Glutamatergic neuron (in vitro differentiated cells): ENCODE results near the gene DENND2A. TPM values are rescaled to one million over a fixed set of nuclear protein-coding genes. Genes with fewer than 3 reads are reported as not detected.
"Not testable (repeated sequence)": the region's sequence is repeated elsewhere in the genome, so short reads cannot be mapped to it uniquely, and the experiment has no call there.

Experiments used
- DNase-seq: peaks from one replicate; pipeline ENCODE4 v3.0.0; 2022
- H3K27ac Mint-ChIP-seq: one replicate; pipeline ENCODE4 v1.8.0; 2020; ENCODE audit warnings: mild to moderate bottlenecking, mixed read lengths, inconsistent platforms; ENCODE audit not compliant: unreplicated experiment
- H3K27me3 Mint-ChIP-seq: one replicate; pipeline ENCODE4 v1.8.0; 2020; ENCODE audit warnings: mild to moderate bottlenecking, moderate library complexity, mixed read lengths, inconsistent platforms; ENCODE audit not compliant: unreplicated experiment
- H3K36me3 Mint-ChIP-seq: one replicate; pipeline ENCODE4 v1.8.0; 2020; ENCODE audit warnings: mild to moderate bottlenecking, mixed read lengths, inconsistent platforms; ENCODE audit not compliant: unreplicated experiment
- H3K4me1 Mint-ChIP-seq: one replicate; pipeline ENCODE4 v1.8.0; 2020; ENCODE audit warnings: mild to moderate bottlenecking, low read depth, mixed read lengths, inconsistent platforms; ENCODE audit not compliant: unreplicated experiment
- H3K4me3 Mint-ChIP-seq: one replicate; pipeline ENCODE4 v1.8.0; 2020; ENCODE audit warnings: mild to moderate bottlenecking, mixed read lengths, inconsistent platforms; ENCODE audit not compliant: unreplicated experiment
- H3K9me3 Mint-ChIP-seq: one replicate; pipeline ENCODE4 v1.8.0; 2020; ENCODE audit warnings: mild to moderate bottlenecking, moderate library complexity, mixed read lengths, inconsistent platforms; ENCODE audit not compliant: unreplicated experiment
- total RNA-seq: library from RNA; stranded (reverse); fragmentation: NEBNext Ultra II Directional; extraction: Animal tissue kit (Norgen Biotek cat#: 25700); gene quantifications from one replicate; pipeline ENCODE4 v1.2.1, GENCODE V29; 2021; ENCODE audit not compliant: unreplicated experiment
- TF ChIP-seq, protein P1 (sequence below): fragments of 200-600 bp; sonication (generic); IDR thresholded peaks from one replicate; pipeline ENCODE4 v1.5.0; 2021; ENCODE audit not compliant: partially characterized antibody, unreplicated experiment

DENND2A gene
- total RNA-seq, 1 donor from 2014 or later: 64.7 TPM

- Mint-ChIP-seq H3K27ac (no peak overlapping the region), H3K4me3 (no peak overlapping the region), H3K27me3 (peaks cover 2% of the 10 kb centered on the region), H3K9me3 (no peaks in the 10 kb centered on the region), H3K36me3 (no peaks in the 10 kb centered on the region), H3K4me1 (peaks cover 2% of the 10 kb centered on the region)
- no peak for DNase-seq
- TF ChIP-seq, protein P1, sequence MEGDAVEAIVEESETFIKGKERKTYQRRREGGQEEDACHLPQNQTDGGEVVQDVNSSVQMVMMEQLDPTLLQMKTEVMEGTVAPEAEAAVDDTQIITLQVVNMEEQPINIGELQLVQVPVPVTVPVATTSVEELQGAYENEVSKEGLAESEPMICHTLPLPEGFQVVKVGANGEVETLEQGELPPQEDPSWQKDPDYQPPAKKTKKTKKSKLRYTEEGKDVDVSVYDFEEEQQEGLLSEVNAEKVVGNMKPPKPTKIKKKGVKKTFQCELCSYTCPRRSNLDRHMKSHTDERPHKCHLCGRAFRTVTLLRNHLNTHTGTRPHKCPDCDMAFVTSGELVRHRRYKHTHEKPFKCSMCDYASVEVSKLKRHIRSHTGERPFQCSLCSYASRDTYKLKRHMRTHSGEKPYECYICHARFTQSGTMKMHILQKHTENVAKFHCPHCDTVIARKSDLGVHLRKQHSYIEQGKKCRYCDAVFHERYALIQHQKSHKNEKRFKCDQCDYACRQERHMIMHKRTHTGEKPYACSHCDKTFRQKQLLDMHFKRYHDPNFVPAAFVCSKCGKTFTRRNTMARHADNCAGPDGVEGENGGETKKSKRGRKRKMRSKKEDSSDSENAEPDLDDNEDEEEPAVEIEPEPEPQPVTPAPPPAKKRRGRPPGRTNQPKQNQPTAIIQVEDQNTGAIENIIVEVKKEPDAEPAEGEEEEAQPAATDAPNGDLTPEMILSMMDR: no peak
Measured at GRCh38 chr7:140668641-140669040, 28.0 kb upstream of the DENND2A start.

DNA sequence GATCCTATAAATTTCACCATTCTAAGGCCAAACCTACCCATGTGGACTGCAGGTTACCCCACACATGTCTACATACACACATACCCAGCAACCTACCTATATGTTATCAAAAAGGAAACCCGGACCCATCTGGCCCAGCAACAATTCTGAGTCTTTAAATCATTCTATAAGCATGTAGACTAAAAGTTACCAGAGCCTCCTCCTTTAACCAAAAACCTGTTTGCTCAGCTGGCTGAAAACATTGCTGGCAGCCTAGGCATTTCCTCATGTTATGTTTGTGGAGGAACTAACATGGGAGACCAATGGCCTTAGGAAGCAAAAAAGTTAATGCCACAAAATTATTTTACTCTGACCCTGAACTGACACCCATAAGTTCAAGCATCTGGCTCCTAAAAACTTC lies 26.9 kb upstream of the DENND2A start:
- Mint-ChIP-seq H3K27me3 (no peaks in the 10 kb centered on the region), H3K4me3 (no peak overlapping the region), H3K27ac (no peak overlapping the region), H3K4me1 (peaks cover 2% of the 10 kb centered on the region), H3K9me3 (no peaks in the 10 kb centered on the region), H3K36me3 (no peaks in the 10 kb centered on the region)
- TF ChIP-seq, protein P1: no peak
- DNase-seq: no peak

GRCh38 chr7:140662938-140663337 lies 22.3 kb upstream of the DENND2A start:
- H3K4me1 Mint-ChIP-seq, H3K27me3 Mint-ChIP-seq, H3K4me3 Mint-ChIP-seq, H3K9me3 Mint-ChIP-seq, H3K36me3 Mint-ChIP-seq, H3K27ac Mint-ChIP-seq, DNase-seq: not testable (repeated sequence)

- no peaks in the 10 kb centered on the region for H3K27me3 Mint-ChIP-seq
- DNase-seq: no peak
- no peak overlapping the region for H3K27ac Mint-ChIP-seq
- no peaks in the 10 kb centered on the region for H3K9me3 Mint-ChIP-seq
- TF ChIP-seq, protein P1: no peak
- H3K4me3 Mint-ChIP-seq: no peak overlapping the region
- peaks cover 6% of the 10 kb centered on the region for H3K4me1 Mint-ChIP-seq
- no peaks in the 10 kb centered on the region for H3K36me3 Mint-ChIP-seq
Measured at GRCh38 chr7:140661124-140661523, 20.5 kb upstream of the DENND2A start.

GRCh38 chr7:140659856-140660255 lies 19.2 kb upstream of the DENND2A start:
- Mint-ChIP-seq H3K4me1 (peaks cover 10% of the 10 kb centered on the region), H3K36me3 (no peaks in the 10 kb centered on the region), H3K27ac (no peak overlapping the region), H3K4me3 (no peak overlapping the region), H3K27me3 (no peaks in the 10 kb centered on the region), H3K9me3 (no peaks in the 10 kb centered on the region)
- no peak for DNase-seq
- TF ChIP-seq, protein P1: no peak

GRCh38 chr7:140657891-140658290 lies 17.3 kb upstream of the DENND2A start:
- Mint-ChIP-seq H3K27me3 (no peaks in the 10 kb centered on the region), H3K4me1 (peaks cover 14% of the 10 kb centered on the region), H3K4me3 (no peak overlapping the region), H3K9me3 (no peaks in the 10 kb centered on the region), H3K36me3 (no peaks in the 10 kb centered on the region), H3K27ac (no peak overlapping the region)
- TF ChIP-seq, protein P1: no peak
- DNase-seq: no peak
